Nephron (organoid): ENCODE data around the gene PGBD5.

Experiments
- H3K27ac Mint-ChIP-seq, 3 experiments: 2 replicates each; pipeline ENCODE4 v1.8.0; 2020; ENCODE audit warnings: mixed read lengths in 3 of 3, mild to moderate bottlenecking in 2 of 3, moderate library complexity in 1 of 3
- H3K27me3 Mint-ChIP-seq: 2 replicates; pipeline ENCODE4 v1.8.0; 2021; ENCODE audit warnings: low read depth, mild to moderate bottlenecking, moderate library complexity, mixed read lengths
- H3K36me3 Mint-ChIP-seq: 2 replicates; pipeline ENCODE4 v1.8.0; 2020; ENCODE audit warnings: low read depth, mixed read lengths
- H3K4me1 Mint-ChIP-seq: 2 replicates; pipeline ENCODE4 v1.8.0; 2020; ENCODE audit warnings: mixed read lengths
- H3K4me3 Mint-ChIP-seq, 3 experiments: 2 replicates each; pipeline ENCODE4 v1.8.0; 2020; ENCODE audit warnings: mild to moderate bottlenecking in 3 of 3, mixed read lengths in 3 of 3, moderate library complexity in 2 of 3
- H3K9me3 Mint-ChIP-seq: 2 replicates; pipeline ENCODE4 v1.8.0; 2020; ENCODE audit warnings: mixed read lengths
- CTCF ChIP-seq, 3 experiments: fragments of 200-600 bp; sonication (generic); IDR thresholded peaks; one replicate each; pipeline ENCODE4 v1.5.0; 2021; ENCODE audit warnings: antibody characterized with exemption in 3 of 3; ENCODE audit not compliant: unreplicated experiment in 3 of 3

Gene PGBD5

GRCh38 chr1:230272557-230272956 lies 153.6 kb downstream of the PGBD5 start:
- no peaks in the 10 kb centered on the region for H3K9me3 Mint-ChIP-seq
- TF ChIP-seq CTCF (IDR thresholded peaks at IDR 0.05; ENCODE audit: unreplicated experiment in 3 of 3), result no peak
- peaks cover 26% of the 10 kb centered on the region for H3K36me3 Mint-ChIP-seq

GRCh38 chr1:230271300-230272035 lies 154.7 kb downstream of the PGBD5 start:
- Mint-ChIP-seq H3K36me3 (peaks cover 24% of the 10 kb centered on the region), H3K27ac (peak overlapping the region in 1 of 3 experiments; percentile 4), H3K4me1 (peaks cover 32% of the 10 kb centered on the region), H3K27me3 (peaks cover 7% of the 10 kb centered on the region), H3K4me3 (no peak overlapping the region), H3K9me3 (no peaks in the 10 kb centered on the region)
- TF ChIP-seq CTCF (IDR thresholded peaks at IDR 0.05; ENCODE audit: unreplicated experiment in 3 of 3), result no peak

More at GRCh38 chr1:230272557-230272956, 153.6 kb downstream of the PGBD5 start:
- Mint-ChIP-seq H3K27ac (no peak overlapping the region), H3K27me3 (peaks cover 7% of the 10 kb centered on the region), H3K4me1 (peaks cover 32% of the 10 kb centered on the region), H3K4me3 (no peak overlapping the region)

GRCh38 chr1:230270559-230271281 lies 155.4 kb downstream of the PGBD5 start:
- peaks cover 7% of the 10 kb centered on the region for H3K27me3 Mint-ChIP-seq
- TF ChIP-seq CTCF (IDR thresholded peaks at IDR 0.05; ENCODE audit: unreplicated experiment in 3 of 3), result no peak
- H3K9me3 Mint-ChIP-seq, result no peaks in the 10 kb centered on the region
- peaks cover 22% of the 10 kb centered on the region for H3K36me3 Mint-ChIP-seq
- H3K4me1 Mint-ChIP-seq, result peaks cover 34% of the 10 kb centered on the region
- H3K27ac Mint-ChIP-seq, result peak overlapping the region in 2 of 3 experiments; percentile 4 to 51
- H3K4me3 Mint-ChIP-seq, result no peak overlapping the region

GRCh38 chr1:230270185-230270558 lies 156.0 kb downstream of the PGBD5 start:
- H3K27ac Mint-ChIP-seq, result peak overlapping the region in 2 of 3 experiments; percentile 4 to 51
- peaks cover 7% of the 10 kb centered on the region for H3K27me3 Mint-ChIP-seq
- H3K36me3 Mint-ChIP-seq, result peaks cover 19% of the 10 kb centered on the region
- no peak overlapping the region for H3K4me3 Mint-ChIP-seq
- H3K9me3 Mint-ChIP-seq, result no peaks in the 10 kb centered on the region
- TF ChIP-seq CTCF (IDR thresholded peaks at IDR 0.05; ENCODE audit: unreplicated experiment in 3 of 3), result no peak
- H3K4me1 Mint-ChIP-seq, result peaks cover 34% of the 10 kb centered on the region

GRCh38 chr1:230268371-230269170 lies 157.6 kb downstream of the PGBD5 start:
- no peaks in the 10 kb centered on the region for H3K9me3 Mint-ChIP-seq
- H3K27me3 Mint-ChIP-seq, result peaks cover 7% of the 10 kb centered on the region
- H3K4me3 Mint-ChIP-seq, result no peak overlapping the region
- H3K27ac Mint-ChIP-seq, result peak overlapping the region; percentile 4 to 81 (median 78)
- peaks cover 26% of the 10 kb centered on the region for H3K36me3 Mint-ChIP-seq
- peak; percentile 66 to 67 (median 67) for TF ChIP-seq CTCF (IDR thresholded peaks at IDR 0.05; ENCODE audit: unreplicated experiment in 3 of 3)
- peaks cover 34% of the 10 kb centered on the region for H3K4me1 Mint-ChIP-seq
